DMS53 treated with DMSO at 0.1 percent for 48 hours (cell line): ENCODE measurements around the gene DYSF.

ENCODE experiments used
- DNase-seq: peaks from one replicate; lab custom pipeline; 2025; ENCODE audit not compliant: unreplicated experiment; lab: John Stamatoyannopoulos, UW

Gene DYSF

DNA sequence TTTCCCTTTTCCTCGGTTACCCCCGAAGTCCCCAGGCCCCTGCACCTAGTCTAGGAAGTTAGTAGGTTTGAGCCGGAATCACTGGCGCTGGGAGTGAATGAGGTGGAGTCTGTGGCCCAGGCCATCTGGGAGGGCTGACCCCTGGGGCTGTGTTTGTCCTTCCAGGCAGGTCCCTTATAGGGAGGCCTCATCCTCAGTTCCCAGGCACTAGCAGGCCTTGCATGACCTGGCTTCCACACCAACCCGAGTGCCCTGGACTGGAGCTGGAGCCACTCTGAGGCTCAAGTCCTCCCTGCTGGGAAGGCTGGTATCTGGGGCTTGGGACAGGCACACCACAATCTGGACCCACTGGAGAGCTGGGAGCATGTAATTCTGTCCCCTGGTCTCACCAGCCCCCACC lies 111.0 kb downstream of the DYSF start:
- no peak for DNase-seq

DNA sequence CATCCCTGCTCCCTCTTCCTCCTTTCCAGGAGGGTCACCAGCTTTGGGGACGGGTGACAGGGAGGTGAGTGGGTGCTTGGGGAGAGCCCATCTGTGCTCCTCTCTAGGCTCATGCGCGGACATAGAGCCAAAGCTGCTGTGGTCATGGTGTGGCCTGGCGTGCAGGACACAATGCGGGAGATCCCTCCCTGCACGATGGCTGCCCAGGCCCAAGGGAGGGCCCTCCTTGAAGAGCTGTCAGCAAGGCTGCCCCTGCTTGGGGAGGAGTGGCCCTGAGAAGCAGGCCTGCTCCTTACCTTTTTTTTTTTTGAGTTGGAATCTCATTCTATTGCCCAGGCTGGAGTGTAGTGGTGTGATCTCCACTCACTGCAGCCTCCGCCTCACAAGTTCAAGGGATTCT lies 111.4 kb downstream of the DYSF start:
- no peak for DNase-seq

DNA sequence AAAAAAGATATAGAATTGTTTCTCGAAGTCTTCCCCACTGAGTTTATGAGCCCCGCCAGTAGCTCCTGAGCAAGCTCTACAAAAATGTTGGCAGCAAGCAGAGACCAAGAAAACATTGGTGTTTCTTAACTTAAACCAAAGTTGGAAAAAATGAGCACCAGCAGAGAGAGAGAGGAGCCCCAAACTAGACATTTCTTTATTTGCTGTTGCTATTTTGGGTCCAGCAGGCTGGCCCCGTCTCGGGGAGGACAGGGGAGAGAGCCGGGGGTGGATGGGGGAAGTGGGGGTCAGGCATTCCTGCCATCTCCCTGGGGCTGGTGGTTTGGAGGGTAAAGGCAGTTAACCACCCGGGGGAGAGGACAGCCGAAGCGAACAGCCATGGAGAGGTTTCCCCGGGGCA lies 113.0 kb downstream of the DYSF start:
- no peak for DNase-seq

DNA sequence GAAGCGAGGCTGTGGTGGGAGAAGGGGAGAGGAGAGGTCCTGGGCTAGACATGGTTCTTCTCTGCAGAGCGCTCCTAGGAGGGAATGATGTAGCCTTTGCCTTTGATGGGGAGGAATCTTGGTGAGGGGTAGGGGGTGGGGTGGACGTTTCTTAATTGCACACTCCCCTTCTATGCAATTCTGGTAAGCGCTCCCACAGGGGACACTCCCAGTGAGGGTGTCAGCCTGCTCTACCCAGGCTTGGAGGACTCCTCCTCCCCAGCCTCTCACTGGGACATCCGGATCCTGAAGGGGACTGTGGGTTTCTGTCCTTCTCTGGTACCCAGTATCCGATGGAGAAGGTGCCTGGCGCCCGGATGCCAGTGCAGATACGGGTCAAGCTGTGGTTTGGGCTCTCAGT lies 114.3 kb downstream of the DYSF start:
- DNase-seq, result no peak

DNA sequence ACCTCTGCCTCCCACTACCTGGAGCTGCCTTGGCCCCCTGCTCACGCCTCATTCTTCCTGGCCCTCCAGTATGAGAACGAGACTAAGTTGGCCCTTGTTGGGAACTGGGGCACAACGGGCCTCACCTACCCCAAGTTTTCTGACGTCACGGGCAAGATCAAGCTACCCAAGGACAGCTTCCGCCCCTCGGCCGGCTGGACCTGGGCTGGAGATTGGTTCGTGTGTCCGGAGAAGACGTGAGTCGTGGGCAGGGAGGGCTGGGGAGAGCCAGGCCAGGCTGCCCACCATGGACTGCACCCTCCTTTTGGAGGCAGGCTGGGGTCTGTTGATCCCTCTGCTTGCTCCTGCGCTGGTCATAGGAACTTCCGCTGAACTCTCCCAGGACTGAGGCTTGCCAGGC lies 114.7 kb downstream of the DYSF start:
- no peak for DNase-seq

DNA sequence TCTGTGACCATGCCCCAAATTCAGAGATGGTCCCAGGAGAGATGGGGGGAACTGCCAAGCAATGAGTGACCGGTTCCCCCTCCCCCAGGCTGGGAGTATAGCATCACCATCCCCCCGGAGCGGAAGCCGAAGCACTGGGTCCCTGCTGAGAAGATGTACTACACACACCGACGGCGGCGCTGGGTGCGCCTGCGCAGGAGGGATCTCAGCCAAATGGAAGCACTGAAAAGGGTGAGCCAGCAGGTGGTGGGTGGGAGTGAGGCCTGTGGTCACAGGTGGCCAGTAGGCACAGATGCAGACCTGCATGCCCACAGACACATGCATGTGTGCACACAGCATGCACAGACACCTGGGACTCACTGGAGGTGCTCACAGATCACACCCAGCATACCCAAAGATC lies 117.2 kb downstream of the DYSF start:
- DNase-seq, result no peak

DNA sequence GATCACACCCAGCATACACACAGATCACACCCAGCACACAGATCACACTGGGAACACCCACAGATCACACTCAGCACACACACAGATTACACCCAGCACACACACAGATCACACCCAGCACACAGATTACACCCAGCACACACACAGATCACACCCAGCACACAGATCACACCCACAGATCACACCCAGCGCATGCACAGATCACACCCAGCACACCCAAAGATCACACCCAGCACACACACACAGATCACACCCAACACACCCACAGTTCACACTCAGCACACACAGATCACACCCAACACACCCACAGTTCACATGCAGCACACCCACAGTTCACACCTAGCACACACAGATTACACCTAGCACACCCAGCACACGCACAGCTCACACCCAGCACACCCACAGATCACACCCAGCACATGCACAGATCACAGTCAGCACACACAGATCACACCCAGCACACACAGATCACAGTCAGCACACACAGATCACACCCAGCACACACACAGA lies 117.6 kb downstream of the DYSF start:
- DNase-seq, result no peak

DNA sequence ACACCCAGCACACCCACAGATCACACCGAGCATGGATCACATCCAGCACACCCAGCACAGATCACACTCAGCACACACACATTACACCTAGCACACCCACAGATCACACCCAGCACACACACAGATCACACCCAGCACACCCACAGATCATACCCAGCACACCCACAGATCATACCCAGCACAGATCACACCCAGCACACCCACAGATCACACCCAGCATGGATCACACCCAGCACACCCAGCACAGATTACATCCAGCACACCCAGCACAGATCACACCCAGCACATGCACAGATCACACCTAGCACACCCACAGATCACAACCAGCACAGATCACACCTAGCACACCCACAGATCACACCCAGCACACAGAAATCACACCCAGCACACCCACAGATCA lies 118.6 kb downstream of the DYSF start:
- no peak for DNase-seq

DNA sequence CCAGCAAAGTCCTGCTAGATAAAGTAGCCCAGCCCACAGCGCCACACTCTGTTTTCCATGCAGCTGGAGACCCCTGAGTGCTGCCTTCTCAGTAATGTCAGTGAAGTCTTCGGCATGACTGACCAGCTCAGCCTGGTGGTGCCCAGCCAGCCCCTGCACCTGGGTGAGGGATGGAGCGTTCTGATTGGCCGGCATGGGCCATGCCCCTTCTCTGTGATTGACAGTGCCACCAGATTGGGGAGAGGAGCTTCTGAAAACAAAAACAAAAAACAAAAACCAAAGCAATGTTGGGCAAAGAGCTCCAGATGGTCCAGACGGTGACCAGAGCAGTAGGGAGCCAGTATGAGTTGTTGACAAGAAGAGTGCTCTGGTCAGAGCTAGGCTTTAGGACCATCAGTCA lies 122.6 kb downstream of the DYSF start:
- DNase-seq, result no peak

DNA sequence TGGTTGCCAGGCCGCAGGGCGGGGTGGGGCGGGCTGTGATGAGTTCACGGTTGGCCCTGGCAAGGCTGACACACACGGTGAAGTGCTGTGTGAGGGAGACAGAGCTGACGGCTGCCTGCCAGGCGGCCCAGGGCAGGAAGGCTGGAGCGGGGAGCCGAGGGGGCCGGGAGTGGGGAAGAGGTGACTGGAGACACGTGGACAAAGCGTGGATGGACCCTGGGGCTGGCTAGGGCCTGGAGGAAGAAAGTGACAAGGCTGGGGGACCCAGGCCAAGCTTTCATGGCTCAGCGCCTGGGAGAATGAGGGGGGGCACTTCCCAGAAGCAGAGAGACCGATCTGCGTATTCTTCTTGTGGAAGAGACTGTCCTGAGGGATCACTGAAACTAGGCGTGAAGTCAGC lies 123.2 kb downstream of the DYSF start:
- no peak for DNase-seq

DNA sequence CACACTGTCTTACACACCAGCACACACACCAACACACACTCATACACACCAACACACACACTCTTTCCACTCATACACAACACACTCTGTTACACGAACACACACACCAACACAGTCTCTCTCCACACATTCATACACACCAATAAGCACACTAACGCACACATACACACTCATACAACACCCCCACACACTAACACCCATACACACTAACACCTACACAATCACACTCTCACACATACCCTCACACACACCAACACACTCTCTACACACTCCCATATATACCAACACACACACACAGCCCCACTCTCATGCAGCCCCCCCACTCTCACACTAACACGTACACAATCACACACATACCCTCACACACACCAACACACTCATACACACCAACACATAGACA lies 123.8 kb downstream of the DYSF start:
- DNase-seq, result no peak

DNA sequence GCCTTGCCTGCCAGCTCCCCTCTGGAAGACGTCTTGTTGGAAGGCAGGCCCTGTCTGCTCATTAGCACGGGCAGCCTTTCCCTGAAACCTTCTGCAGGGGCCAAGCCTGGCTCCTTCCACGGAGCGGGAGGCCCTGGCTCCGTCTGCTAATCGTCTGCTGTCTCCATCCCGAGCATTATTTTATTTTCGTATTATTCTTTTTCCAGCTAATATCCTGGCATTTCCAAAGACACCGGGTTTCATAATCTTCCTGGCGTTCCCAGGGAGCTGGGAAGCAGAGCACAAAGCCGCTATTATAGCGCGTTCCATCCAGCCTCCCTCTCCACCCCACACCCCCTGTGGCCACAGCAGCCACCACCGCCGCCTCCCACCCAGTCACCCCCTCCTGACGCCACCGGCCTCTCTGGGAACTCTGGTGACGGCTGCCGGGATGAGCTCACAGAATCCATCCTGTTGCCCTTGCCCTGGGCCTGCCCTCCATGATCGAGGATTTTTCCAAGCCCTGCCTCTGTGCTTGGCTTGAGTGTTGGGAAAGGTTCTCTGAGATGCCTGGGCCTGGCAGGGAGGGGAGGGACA lies 125.5 kb downstream of the DYSF start:
- no peak for DNase-seq

DNA sequence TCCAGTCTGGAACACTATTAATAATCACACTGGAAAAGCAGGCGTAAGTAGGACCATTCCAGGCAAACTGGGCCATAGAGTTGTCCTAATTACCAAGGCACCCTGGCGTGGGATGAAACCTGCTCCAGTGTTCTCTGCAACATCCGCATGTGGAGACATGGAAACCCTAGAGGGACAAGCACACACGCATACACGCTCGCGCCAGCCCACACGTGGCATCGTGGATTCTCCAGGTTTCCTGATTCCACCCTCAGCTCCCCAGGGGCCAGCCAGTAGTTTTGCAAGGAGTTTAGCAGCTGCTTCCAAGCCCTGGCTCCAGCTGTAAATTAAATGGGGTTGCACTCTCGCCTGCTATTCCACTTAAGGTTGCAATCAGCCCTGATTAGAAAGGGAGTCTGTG lies 127.7 kb downstream of the DYSF start:
- DNase-seq, result no peak

DNA sequence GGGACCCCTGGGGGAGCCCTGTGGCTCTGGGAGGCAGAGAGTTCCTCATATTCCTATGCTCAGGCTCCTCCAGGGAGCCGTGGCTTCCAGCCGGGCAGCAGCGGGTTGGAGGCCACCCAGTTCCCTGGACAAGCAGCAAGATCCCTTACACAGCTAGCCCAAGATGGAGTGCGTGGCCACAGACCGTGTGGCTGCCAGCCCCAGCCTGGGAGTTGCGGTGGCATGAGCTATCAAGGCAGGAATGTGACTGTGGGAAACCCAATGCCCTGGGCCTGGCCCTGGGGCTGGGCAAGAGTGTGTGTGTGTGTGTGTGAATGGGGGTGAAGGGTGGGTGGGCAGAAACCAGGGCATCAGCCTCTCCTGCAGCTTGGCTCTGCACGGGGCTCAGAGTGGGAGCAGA lies 130.5 kb downstream of the DYSF start:
- DNase-seq, result no peak

DNA sequence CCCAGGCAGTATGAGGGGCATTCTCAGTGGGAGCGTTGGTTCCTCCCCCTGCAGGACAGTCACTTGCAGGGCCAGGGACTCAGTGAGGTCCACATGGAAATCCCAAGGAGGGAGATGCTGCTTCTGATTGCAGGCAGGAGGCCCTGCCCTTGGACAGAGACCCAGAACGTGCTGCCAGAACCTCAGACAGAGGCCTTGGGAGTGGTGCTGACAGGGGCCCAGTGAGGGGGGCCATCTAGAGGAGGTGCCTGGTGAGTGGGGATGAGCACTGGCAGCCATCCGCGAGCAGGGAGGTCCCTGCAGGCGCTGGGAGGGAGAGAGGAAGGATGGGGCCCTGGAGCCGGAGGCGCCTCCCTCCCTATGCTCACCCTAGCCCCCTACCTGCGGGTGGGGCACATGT lies 133.1 kb downstream of the DYSF start:
- DNase-seq, result no peak

DNA sequence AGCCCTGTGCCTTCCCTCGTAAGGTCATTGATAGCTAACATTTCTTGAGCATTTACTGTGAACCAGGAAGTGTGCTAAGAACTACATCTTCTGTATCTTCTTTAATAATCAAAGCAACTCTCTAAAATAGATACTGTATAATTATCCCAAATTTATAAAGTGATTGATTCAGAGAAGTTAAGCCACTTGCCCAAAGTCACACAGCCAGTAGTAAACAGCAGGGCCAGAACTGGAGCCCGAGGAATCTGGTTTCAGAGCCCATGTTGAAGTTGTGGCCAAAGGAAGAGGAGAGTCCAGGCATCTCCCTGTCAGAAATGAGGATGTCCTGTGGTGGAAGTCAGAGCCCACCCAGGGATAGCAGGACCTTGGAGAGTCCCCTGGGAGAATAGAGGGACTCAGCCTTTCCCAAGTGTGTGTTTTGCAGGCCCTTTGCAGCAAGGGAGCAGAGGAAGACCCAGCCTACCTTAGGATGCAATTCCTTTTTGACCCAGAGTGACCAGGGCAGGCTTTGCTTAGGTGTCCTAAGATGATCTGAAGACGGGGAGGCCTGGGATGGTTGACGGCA lies 134.2 kb downstream of the DYSF start:
- no peak for DNase-seq

DNA sequence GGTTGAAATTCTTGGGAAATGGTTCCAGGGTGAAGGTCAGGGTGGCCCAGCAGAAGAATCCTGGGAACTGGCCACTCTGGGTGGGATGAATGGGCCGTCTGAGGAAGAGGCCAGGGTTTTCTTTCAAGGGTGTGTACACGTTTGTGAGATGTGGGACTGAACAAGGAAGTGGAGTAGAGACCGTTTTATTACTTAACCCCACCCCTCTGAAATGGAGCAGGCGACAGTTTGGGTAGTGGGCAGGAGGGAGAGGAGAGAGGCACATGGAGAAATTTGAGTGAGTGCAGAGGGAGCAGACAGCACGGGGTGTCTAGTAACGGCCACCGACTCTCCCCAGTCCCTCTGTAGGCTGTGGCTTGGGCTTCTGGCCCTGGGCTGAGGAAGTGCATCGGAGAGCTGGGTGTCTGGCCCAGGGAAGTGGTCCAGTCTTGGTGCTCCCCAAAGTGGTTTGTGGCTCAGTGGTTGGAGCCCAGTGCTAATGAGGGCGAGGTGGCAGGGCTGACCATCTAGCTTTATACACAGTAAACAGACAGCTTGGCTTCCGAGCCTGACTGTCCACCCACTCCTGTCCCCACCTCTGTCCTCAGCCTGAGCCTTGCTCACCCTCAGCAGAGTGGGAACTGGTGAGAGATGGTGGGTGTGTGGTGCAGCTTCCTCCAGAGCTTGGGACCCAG lies 135.3 kb downstream of the DYSF start:
- no peak for DNase-seq

DNA sequence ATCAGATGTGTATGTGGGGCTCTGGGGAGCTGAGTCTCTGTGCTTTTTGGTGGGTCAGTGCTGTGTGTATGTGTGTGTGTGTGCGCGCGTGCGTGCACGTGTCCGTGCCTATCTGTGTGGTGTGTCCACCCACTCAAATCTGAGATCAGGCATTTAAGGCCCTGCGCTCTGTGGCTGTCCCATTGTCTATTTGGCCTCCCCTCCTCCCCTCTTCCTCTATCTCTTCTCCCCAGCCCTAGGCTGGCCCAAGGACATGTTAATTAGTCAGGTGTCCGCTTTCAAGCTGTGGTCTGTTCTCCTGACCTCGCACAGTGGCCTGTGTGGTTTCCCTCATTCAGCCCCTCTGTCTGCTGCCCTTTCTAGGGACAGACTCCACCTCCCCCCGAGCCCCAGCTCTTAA lies 136.4 kb downstream of the DYSF start:
- no peak for DNase-seq

DNA sequence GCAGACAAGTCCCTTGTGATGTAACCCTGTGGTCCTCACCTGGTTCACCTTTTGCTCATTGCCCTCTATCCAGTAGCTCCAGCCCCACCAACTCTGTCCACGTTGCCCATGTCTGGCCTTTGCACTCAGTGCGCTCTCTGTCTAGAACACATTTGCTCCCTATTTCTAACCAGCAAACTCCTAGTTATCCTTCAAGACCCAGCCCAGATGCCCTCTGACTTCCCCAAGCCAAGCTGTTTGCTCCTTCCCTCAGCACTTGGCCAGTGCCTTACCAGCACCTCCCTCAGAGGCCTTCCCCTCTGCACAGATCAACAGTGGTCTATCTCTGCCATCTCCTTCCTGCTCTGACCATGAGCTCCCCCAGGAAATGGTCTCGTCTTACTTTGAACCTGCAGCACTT lies 137.7 kb downstream of the DYSF start:
- no peak for DNase-seq

DNA sequence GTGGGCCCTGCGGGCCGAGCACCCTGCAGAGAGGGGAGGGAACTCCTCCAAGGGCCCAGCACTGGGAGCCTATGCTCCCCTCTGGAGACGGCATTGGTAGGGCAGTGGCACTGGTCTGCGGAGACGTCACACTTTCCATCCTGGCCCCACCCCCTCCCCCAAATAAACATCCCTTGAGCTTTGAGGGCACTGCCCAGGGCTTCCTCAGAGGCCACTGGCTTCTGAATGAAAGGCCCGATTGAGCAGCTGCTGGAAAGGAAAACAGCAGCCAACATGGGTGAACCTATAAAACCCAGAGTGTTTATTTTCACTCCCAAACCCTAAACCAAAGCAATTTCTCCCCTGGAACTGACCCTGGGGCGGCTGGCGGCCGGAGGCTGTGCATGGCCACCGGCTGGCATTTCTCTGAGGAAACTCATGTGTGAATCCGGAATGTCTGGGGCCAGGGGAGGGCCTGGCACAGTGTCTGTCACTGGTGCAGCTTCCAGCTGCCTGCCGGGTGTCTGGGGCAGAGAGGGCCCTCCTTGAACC lies 138.9 kb downstream of the DYSF start:
- DNase-seq, result no peak

DNA sequence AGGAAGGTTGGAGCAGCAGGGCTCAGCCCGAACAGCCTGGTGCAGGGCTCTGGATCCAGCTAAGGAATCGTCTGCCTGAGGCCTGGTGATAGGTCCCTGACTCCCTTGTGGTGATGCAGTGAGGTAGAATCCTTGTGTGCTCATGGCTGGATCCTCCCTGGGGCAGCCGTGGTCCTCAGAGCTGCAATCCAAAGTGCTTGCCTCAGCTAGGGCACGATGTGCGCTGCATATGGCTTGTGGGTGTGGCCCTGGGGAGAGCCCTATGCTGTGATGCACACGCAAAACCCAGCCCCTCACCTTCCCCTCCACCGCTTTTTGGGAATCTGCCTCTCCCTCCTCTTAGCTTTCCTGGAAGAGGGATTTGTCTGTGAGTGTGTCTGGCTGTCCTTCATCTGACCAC lies 142.2 kb downstream of the DYSF start:
- DNase-seq, result no peak

DNA sequence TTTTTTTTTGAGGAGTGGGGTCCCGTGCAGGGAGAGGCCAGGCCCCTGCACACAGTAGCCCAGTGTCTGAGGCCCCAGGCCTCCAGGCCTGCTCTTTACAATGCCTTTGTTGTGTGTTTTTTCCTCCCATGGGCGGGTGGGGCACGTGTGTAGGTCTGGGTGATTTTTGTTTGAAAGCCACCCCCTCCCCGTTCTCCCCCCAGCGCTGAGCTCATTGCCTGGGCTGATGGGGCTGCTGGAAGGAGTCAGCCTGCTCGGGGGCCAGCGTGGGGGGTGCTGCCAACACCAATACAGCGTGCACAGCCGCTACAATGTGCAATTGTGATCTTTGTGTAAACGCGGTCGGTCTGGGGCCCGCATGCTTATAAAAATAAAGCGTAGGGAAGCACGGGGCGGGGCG lies 142.7 kb downstream of the DYSF start:
- no peak for DNase-seq

DNA sequence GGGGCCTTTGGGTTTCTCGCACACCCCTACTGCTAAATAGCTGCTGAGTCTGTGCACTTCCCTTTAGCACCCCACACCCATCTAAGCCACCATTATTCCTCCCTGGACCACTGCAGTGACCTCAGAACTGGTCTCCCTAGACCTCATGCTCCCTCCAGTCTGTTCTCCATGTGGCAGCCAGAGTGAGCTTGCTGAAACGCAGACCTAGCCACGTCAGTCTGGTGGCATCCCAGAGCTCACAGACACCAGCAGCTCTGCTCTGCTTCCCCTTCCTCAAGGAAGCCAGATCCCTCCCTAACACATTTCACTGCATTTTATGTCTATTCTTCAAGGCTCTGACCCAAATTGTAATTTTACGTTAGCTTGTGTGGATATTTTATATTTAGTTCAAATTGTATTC lies 144.4 kb downstream of the DYSF start:
- DNase-seq, result no peak
